Measurements from ENCODE around the gene TTLL7. TPM values are rescaled to one million over a fixed set of nuclear protein-coding genes. Genes with fewer than 3 reads are reported as not detected.

Gene TTLL7
- total RNA-seq, 1 donor from 2014 or later: 35.2 TPM

- no peak for DNase-seq (ENCODE audit: low read depth)
These were observed 111.4 kb downstream of the TTLL7 start for GRCh38 chr1:83887483-83887882.

- no peak for DNase-seq (ENCODE audit: low read depth)
These were observed 115.0 kb downstream of the TTLL7 start for GRCh38 chr1:83883979-83884378.

GRCh38 chr1:83882906-83883305, 116.0 kb downstream of the TTLL7 start:
- DNase-seq (ENCODE audit: low read depth): peak; percentile 59

GRCh38 chr1:83872515-83872914, 126.4 kb downstream of the TTLL7 start:
- no peak for DNase-seq (ENCODE audit: low read depth)

- no peak for DNase-seq (ENCODE audit: low read depth)
These were observed 133.9 kb downstream of the TTLL7 start for GRCh38 chr1:83864991-83865390.

GRCh38 chr1:83860490-83861221, 138.3 kb downstream of the TTLL7 start:
- DNase-seq (ENCODE audit: low read depth): peak; percentile 23

GRCh38 chr1:83857716-83858115, 141.2 kb downstream of the TTLL7 start:
- DNase-seq (ENCODE audit: low read depth): no peak

GRCh38 chr1:83857103-83857502, 141.8 kb downstream of the TTLL7 start:
- peak; percentile 11 for DNase-seq (ENCODE audit: low read depth)

- no peak for DNase-seq (ENCODE audit: low read depth)
These were observed 142.6 kb downstream of the TTLL7 start for GRCh38 chr1:83856381-83856780.

- DNase-seq (ENCODE audit: low read depth): no peak
These were observed 144.5 kb downstream of the TTLL7 start for GRCh38 chr1:83854456-83854855.

- DNase-seq (ENCODE audit: low read depth): no peak
These were observed 148.1 kb downstream of the TTLL7 start for GRCh38 chr1:83850834-83851233.

GRCh38 chr1:83849191-83850061, 149.5 kb downstream of the TTLL7 start:
- no peak for DNase-seq (ENCODE audit: low read depth)

- DNase-seq (ENCODE audit: low read depth): no peak
These were observed 152.8 kb downstream of the TTLL7 start for GRCh38 chr1:83846138-83846537.

- DNase-seq (ENCODE audit: low read depth): no peak
These were observed 153.4 kb downstream of the TTLL7 start for GRCh38 chr1:83845437-83846071.

- DNase-seq (ENCODE audit: low read depth): no peak
These were observed 154.4 kb downstream of the TTLL7 start for GRCh38 chr1:83844546-83844945.

GRCh38 chr1:83839566-83840173, 159.3 kb downstream of the TTLL7 start:
- DNase-seq (ENCODE audit: low read depth): no peak

GRCh38 chr1:83838573-83838972, 160.4 kb downstream of the TTLL7 start:
- no peak for DNase-seq (ENCODE audit: low read depth)

- DNase-seq (ENCODE audit: low read depth): no peak
These were observed 162.4 kb downstream of the TTLL7 start for GRCh38 chr1:83836543-83836942.

GRCh38 chr1:83834621-83835264, 164.2 kb downstream of the TTLL7 start:
- no peak for DNase-seq (ENCODE audit: low read depth)

- DNase-seq (ENCODE audit: low read depth): no peak
These were observed 166.7 kb downstream of the TTLL7 start for GRCh38 chr1:83832194-83832593.

GRCh38 chr1:83829106-83829505, 169.8 kb downstream of the TTLL7 start:
- no peak for DNase-seq (ENCODE audit: low read depth)

Data from myocyte (in vitro differentiated cells).